ENCODE results near the gene SCN9A. TPM values are rescaled to one million over a fixed set of nuclear protein-coding genes. Genes with fewer than 3 reads are reported as not detected.

Gene SCN9A
- total and polyA plus RNA-seq, 2 of the 4 experiments (the other 2 are of a cell fraction) = 40.1 to 135 TPM

DNA sequence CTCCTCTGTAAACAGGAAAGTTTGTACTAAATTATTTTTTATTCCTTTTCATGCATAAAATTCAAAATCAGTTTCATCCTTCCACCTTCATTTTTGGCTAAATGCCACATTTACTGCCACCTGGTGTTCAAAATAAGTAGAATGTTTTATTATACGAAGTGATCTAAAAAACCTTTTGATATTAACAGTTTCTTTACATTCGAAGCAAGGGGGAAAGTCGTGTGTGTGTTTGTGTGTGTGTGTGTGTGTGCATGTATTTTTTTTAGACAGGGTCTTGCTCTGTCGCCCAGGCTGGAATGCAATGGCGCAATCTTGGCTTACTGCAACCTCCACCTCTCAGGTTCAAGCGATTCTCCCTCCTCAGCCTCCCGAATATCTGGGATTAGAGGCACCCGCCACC lies 9.0 kb upstream of the SCN9A start:
- Histone ChIP-seq H3K4me1 (ENCODE audit: control insufficient read depth, insufficient read depth, low read length) (no peaks in the 10 kb centered on the region), H2BK20ac (ENCODE audit: low read depth, low read length) (no peak overlapping the region), H2AFZ (replicated peaks; ENCODE audit: low read length, poor library complexity) (no peak overlapping the region), H2AK5ac (ENCODE audit: low read depth, low read length) (no peak overlapping the region), H3K9me3 (ENCODE audit: control insufficient read depth, insufficient read depth, low read length) (no peaks in the 10 kb centered on the region), H3K36me3 (ENCODE audit: control insufficient read depth, insufficient read depth, low read length) (no peaks in the 10 kb centered on the region), H3K27ac (ENCODE audit: insufficient read depth, low read length) (no peak overlapping the region), H2BK120ac (ENCODE audit: low read depth, low read length) (no peak overlapping the region), H3K4me3 (ENCODE audit: insufficient read depth, low read depth, low read length) (no peak overlapping the region), H3K4ac (ENCODE audit: low read depth, low read length) (no peak overlapping the region; the same call in 1 of the 2 replicates), H3K4me2 (ENCODE audit: low read depth, low read length) (no peak overlapping the region), H3K9ac (ENCODE audit: low read depth, low read length) (no peak overlapping the region), H3K23ac (ENCODE audit: low read depth, low read length) (no peak overlapping the region), H3K56ac (ENCODE audit: extremely low read depth, insufficient read depth, low read length) (no peak overlapping the region), H2BK5ac (ENCODE audit: low read depth, low read length, poor library complexity, severe bottlenecking) (no peak overlapping the region), H3K14ac (replicated peaks; ENCODE audit: low read depth, low read length) (no peak overlapping the region), H3K27me3 (ENCODE audit: control insufficient read depth, insufficient read depth, low read length) (no peaks in the 10 kb centered on the region), H2AK9ac (replicated peaks; ENCODE audit: low read depth, low read length, poor library complexity) (no peak overlapping the region), H4K20me1 (ENCODE audit: insufficient read depth, low read length) (no peaks in the 10 kb centered on the region), H3K18ac (ENCODE audit: low read depth, low read length) (no peak overlapping the region), H4K5ac (ENCODE audit: low read depth, low read length) (no peak overlapping the region), H4K8ac (ENCODE audit: low read depth in 2 of 2, low read length in 2 of 2) (no peak overlapping the region), H4K91ac (ENCODE audit: insufficient read depth, low read depth, low read length) (no peak overlapping the region), H3K9me1 (ENCODE audit: insufficient read depth, low read length) (0 out of 2 replicates have a peak, but pooled peaks cover 2% of the 10 kb centered on the region), H2BK15ac (ENCODE audit: low read depth, low read length) (no peak overlapping the region), H3K79me1 (ENCODE audit: low read depth in 1 of 2, low read length in 2 of 2) (no peaks in the 10 kb centered on the region)
- TF ChIP-seq SMC3 (IDR thresholded peaks at IDR 0.05; ENCODE audit: low read depth, low read length) = peak; percentile 67
- TF ChIP-seq RAD21 (IDR thresholded peaks at IDR 0.05; ENCODE audit: low read length) = peak; percentile 43
- TF ChIP-seq MAFK (IDR thresholded peaks at IDR 0.05; ENCODE audit: low read depth, low read length) = no peak
- no peak for TF ChIP-seq MXI1 (IDR thresholded peaks at IDR 0.05; ENCODE audit: borderline replicate concordance, low read depth, low read length)
- TF ChIP-seq, protein P1, sequence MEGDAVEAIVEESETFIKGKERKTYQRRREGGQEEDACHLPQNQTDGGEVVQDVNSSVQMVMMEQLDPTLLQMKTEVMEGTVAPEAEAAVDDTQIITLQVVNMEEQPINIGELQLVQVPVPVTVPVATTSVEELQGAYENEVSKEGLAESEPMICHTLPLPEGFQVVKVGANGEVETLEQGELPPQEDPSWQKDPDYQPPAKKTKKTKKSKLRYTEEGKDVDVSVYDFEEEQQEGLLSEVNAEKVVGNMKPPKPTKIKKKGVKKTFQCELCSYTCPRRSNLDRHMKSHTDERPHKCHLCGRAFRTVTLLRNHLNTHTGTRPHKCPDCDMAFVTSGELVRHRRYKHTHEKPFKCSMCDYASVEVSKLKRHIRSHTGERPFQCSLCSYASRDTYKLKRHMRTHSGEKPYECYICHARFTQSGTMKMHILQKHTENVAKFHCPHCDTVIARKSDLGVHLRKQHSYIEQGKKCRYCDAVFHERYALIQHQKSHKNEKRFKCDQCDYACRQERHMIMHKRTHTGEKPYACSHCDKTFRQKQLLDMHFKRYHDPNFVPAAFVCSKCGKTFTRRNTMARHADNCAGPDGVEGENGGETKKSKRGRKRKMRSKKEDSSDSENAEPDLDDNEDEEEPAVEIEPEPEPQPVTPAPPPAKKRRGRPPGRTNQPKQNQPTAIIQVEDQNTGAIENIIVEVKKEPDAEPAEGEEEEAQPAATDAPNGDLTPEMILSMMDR (conservative IDR thresholded peaks at IDR 0.05; ENCODE audit: low read depth, low read length) = peak; percentile 52
- TF ChIP-seq FOS (IDR thresholded peaks at IDR 0.05; ENCODE audit: low read depth, low read length) = no peak
- DNase-seq (peak; percentile 52), ATAC-seq (ENCODE audit: low read depth) (no peak)
- intact Hi-C loops (cut with micrococcal nuclease) (loop anchor here (1.0 to 5.0 kb wide), 2 partner anchors 205 to 597 kb away; no protein-coding TSS in a partner anchor), in situ Hi-C loops (cut with MboI; ENCODE audit: low sequenced_read_pairs) (loop anchor here (10.0 kb wide), 1 partner anchor 200 kb away; no protein-coding TSS in a partner anchor), dilution Hi-C loops (cut with HindIII; ENCODE audit: low sequenced_read_pairs, unreplicated experiment) (no loop called here)
- BruUV-seq (replicated peaks) = no TSS peak
- WGBS, 2 experiments (ENCODE audit: extremely low coverage in 2 of 2, insufficient read length in 1 of 2) = no CpG with 5 or more reads among the region's 8 CpGs
- CTCF ChIA-PET = interaction anchor here (0.8 kb wide), 1 partner anchor 11 kb away, joined by 4 read pairs; no protein-coding TSS in a partner anchor
- POLR2A ChIA-PET (ENCODE audit: unreplicated experiment) = no interaction called here
